Measurements from ENCODE around the gene SPDYC.
A peak's percentile ranks its signal among the peaks of the same experiment; 100 is the strongest.

SPDYC gene, protein sequence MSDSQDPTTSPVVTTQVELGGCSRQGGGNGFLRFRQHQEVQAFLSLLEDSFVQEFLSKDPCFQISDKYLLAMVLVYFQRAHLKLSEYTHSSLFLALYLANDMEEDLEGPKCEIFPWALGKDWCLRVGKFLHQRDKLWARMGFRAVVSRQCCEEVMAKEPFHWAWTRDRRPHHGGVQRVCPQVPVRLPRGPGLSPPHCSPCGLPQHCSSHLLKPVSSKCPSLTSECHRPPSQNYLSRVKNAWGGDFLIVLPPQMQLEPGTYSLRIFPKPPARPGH

DNA sequence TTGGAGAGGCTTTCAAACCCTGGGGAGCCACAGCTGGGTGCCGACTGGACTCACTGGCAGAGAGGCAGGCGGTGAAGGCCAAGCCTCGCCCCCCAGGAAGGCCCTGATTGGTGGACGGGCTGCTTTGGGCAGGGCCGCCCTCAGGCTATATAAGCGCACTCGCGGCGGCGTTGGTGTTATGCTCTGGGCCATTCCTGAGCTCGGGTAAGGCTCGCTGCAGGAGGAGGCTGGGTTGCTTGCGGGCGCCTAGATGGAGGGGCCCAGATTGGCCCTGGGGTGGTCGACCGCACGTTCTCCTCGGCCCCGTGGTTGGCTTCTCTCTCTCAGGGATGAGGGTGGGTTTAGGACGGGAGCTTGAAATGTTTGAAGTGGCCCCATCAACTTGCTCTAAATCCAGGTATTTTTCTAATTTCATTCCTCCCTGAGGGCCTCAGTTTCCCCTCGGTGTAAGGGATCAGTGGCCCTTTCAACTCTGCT lies at the start of gene SPDYC:
TSS of gene SPDYC (plus strand) at position 176 of the 477 bp plus-strand sequence. CDS start 1,125 bp downstream, outside the sequence.
- no peak for DNase-seq

DNA sequence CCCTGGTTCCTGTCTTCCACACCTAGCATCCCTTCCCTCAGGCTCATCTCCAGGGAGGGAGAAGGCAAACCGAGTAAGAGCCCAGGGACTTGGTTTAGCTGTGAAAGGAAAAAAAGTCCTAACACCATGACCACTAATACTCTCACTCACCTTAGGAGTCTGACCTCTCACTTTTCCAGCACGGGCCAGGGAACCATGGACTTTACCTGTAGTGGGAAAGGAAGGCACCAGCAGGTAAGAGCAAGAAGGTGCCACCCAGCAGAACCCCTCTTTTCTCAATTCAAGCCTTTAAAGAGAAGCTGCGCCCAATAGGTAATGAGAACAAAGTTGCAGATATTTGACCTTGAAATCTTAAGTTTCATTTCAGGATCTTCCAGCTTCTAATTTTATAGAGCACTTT lies 49.2 kb upstream of the SPDYC start:
- no peak for DNase-seq

DNA sequence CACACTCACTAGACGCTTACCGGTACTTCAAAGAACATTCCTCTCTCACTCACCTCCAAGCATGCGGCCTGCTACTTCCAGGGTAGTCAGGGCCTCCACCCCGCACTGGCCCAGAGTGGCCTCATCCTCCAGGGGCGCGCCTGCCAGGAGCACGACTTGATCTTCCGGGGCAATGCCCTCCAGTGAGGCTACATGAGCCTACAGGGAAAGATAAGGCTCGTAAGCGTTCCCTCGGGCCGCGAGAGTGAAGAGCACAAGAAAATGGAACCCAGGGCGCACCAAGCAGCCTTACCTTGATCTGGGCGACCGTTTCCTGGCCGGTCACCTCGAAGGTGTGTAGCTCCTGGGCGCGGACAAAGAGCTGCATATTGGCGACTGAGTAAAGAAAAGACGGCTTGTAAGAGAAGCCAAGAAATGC lies 48.6 kb upstream of the SPDYC start:
- no peak for DNase-seq

DNA sequence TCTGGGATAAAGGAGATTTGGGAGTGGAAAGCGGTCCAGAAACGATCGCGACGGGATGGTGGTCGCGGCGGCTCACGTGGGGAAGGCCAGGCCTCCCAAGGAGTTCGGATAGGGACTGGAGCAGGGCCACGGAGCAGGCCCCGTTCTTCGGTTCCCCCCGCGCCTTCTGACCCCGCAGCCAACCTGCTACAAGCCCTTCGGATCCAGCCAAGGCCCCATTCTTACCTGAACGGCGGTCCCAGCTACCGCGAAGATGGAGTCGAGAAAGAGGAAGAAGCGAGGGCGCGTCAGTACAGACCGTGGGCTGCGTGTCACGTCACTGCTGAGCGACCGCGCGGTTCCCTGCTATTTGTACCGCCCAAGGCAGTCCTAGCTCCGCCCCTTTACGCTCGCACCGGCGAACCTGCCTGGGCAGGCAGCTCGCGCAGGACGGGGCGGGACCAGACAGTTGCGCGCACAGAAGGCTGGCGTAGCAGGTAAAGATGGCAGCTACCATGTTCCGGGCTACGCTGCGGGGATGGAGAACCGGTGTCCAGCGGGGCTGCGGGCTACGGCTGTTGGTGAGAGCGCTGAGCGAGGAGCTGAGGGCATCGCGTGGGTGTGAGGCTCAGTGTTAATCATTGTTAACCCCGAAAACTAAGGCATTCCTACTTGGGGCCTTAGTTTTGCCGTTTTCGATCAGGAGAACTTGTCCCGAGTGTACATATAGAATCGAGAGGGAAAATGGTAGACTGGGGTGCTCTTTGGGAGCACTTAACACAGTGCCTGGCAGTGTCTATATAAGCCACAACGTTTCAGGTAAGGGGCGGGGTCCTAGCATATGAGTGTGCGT lies 48.0 kb upstream of the SPDYC start, which contains the start of the genes FAU and MRPL49:
TSS of gene FAU (minus strand) at position 270 of the 832 bp plus-strand sequence. CDS start 321 bp downstream, outside the sequence.
TSS of gene MRPL49 (plus strand) at position 457 of the 832 bp plus-strand sequence. CDS start at position 483, 26 bp downstream.
- DNase-seq: peak; percentile 83

DNA sequence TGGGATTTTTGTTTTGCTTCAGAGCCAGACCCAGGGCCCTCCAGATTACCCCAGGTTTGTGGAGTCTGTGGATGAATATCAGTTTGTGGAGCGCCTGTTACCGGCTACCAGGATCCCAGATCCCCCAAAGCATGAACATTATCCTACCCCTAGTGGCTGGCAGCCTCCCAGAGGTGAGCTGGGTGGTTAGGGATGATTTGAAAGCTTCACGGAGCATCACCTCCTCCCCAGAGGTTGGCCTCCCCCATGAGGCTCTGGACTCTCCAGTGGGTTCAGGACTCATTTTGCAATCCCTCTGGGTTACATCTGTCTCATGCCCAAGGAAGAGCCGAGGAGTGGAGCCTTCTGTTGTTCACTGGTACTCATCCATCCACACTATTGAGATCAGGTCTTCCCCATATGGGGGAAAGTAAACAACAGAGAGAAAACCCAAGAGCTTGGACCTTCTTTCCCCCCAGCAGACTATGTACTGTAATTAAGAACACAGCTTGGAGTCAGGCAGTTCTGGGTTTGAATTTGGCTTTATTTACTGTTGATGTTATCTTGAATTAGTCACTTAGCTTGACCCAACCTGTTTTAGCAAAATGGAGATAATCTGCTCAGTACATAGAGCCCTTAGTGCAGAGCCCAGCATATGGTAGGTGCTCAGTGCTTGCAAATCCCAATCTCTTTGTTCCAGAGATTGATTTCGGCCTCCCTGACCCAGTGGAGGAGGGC lies 45.4 kb upstream of the SPDYC start:
- DNase-seq: no peak

DNA sequence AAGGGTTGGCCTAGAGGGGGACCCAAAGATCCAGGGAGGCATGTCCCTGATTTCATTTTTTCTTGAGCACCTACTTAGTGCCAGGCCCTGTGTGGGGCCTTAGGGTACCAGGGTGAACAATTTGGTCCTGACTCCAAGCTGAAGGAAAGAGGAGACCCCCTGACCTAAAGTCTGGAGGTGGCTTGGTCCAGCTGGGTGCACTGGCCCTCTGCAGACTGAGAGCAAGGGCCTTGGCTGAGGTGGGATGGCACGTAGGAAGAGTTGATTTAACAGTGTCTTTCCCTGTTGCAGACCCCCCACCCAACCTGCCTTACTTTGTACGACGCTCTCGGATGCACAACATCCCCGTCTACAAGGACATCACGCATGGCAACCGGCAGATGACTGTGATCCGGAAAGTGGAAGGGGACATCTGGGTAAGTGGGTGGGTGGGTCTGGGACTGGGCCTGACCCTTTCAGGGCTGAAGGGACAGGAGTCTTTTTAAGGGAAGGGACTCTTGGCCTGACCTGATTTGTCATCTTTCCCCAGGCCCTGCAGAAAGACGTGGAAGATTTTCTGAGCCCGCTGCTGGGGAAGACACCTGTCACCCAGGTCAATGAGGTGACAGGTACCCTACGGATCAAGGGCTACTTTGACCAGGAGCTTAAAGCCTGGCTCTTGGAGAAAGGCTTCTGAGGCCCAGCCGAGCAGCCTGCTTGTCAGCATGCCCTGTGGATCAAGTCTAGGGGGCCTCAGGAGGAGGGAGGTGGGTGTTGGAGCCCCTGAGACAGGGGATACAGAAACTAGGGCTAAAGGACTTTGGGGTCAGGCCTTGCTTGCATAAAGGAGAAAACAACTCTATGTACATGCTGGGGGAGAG lies 44.6 kb upstream of the SPDYC start:
- no peak for DNase-seq

DNA sequence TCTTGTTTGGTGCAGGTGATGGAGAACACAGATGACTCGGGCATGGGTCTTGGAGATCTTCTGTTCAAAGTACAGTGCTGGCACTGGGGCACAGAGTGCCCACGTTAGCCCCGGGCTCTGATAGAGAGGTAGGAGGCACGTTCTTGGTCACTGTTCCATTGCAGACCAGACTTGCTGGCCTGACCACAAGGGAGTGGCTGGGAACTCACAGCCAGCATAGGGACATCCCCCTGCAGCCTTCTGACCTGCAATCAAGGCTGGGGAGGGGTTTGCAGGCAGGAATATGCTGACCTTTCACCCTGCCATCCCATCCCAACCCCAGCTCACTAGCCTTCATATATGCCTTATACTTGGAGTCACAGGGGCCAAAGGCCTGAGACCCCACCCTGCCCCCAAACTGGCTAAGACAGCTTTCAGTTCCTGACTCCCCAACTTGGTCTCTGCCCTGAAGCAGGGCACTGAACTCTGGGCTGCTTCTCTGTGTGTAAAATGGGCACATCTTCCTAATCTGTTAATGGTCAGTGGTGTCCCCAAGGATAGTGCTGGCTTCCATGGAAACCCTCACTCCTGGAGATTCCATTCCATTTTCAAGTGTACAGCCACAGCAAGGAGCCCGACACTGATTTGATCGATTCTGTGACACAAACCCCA lies 43.3 kb upstream of the SPDYC start:
- DNase-seq: no peak

DNA sequence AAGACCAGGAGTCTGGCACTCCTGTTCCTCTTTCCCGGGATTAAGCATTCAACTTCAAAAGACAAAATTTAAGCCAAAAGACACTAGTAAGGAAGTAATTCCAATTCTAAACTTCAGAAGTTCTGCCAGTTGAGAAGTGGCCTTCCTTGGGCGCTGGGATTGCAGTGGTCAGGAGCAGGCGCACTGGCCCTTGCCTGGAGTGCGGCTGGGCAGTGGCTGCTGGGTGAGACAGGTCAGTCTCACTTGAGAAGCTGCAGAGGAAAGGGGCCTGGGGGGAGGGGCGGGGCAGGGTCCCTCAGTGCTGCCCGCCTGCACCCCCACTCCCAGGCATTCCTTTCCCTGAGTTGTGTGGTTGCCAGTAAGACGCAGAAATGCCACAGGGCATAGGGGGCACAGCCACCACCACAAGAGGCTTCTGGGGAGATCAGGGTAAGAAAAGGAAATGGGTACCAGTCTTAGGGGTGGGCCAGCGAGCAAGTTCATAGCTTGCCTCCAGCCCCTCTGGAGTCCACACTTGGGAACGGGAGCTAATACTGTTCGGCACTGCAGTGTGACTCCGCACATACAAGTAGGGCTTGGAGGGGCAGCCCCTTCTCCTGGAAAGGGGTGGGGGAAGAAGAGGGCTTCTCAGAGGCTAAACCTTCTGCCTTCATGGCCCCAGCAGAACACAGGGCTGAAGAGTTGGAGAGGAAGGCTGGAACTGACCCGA lies 42.4 kb upstream of the SPDYC start:
- DNase-seq: no peak

DNA sequence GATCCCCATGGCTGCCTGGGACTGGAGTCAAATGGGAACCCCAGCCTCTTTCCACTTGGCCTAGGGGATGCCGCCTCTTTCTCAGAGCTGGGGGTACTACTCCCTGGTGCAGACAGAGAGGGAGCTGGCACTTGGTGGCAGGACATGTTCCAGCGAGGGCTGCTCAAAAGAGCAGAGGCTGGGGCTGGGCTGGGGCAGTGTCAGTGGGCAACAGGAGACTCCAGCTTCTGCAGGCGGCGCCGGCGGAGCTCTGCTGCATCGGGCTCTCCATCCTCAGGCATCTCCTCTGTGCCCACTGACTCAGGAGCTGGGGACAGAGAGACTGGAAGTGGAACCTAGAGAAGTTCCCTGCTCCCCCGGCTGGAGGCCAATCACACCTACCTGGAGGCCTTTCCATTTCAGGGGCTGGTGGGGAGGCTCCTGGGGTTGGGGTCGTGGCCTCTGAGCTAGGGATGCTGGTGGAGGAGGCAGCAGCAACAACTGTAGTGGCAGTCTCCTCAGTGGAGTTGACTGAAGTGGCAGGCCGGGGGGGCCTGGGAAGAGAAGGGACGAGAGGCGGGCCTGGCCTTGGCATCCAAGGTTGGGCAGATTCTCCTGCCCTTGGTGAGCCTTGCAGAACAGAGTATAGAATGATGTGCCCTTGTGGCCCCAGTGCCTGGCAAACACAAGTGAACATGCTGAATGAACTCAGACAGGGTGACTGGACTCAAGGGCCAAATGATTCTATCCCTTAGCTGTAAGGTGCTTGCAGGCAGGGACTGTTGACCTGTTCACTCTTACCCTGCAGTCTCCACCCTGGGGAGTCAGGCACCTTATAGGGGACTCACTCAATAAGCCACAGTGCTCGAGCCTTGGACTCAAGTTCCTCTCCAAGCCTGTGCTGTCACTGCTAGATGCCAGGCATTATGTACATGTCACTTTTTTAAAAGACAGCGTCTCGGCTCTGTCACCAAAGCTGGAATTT lies 41.6 kb upstream of the SPDYC start:
- no peak for DNase-seq

DNA sequence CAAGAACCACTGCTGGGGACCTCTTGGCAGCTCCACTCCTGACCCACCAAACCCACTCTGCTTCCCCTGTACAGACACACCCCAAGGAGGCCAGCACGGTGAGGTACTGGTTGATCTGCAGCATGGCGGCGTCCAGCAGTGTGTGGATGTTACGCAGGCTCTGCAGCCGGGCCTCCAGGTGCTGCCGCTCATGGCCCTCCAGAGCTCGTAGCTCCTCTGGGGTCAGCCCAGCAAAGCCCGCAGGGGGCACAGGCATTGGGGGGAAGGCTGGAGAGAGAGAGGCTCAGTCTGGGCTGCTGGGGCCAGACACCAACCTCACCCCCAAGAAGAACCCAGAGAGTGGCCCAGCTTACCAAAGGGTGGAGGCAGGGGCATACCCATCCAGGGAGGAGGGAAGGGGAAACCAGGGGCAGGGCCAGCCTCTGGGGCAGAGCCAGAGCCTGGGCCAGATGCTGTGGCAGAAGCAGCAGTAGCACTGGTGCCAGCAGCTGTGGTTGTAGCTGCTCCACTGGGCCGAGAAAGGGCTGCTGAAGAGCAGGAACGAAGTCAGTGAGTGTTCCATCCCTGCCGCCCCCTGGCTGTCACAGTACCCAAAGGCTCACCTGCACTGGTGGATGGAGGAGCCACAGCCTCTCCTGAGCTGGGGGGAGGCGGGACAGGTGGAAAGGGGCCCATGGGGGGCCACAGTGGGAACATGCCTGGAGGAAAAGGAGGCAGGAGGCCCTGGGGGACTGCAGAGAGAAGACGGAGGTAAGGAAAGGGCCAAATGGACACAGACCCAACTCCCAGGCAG lies 40.2 kb upstream of the SPDYC start:
- no peak for DNase-seq

DNA sequence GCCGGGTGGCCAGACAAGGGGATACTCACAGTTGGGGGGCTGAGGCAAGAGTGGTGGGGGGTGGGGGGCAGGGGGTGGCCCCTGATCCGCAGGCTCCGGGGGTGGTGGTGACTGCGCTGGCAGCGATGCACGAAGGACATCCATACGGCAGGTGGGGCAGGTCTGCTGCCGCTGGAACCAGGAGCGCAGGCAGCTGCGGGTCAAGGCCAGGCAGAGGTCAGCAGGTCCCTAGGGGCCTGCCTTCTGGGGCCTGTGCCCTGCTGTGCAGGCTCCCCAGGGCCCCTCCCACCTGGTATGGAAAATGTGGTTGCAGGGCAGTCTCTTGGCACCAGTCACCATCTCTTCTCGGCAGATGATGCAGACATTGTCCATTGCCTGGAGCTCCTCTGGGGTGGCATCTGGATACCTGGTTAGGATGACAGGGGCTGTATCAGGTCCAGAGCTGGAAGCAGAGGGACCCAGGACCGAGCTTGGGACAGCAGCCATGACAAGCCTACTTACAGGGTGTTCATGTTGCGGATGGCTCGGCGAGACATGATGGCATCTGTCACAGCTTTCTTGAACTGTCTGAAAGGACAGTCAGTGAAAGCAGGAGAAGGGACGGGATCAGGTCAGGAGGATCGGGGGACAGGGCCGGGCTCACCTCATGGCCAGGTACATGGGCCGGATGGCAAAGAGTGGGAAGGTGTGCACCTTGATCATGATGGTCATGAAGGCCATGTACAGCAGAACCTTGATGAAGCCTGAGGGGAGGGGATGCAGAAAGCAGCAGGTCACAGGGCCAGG lies 39.2 kb upstream of the SPDYC start:
- no peak for DNase-seq

DNA sequence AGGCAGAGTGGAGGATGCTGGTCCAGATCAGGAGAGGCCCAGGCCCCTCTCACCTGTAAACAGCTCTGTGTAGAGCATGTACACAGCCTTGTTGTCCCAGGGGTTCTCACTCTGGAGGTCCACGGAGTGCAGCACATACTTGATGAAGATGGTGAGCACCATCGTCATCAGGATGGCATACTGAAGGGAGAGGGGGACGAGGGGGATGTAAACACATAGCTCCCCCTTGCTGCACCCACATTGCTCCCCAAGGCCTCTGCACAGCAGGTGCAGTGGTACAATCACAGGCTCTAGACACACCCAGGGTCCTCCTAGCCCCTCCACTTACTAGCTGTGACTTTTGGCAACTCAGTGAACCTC lies 38.6 kb upstream of the SPDYC start:
- no peak for DNase-seq

DNA sequence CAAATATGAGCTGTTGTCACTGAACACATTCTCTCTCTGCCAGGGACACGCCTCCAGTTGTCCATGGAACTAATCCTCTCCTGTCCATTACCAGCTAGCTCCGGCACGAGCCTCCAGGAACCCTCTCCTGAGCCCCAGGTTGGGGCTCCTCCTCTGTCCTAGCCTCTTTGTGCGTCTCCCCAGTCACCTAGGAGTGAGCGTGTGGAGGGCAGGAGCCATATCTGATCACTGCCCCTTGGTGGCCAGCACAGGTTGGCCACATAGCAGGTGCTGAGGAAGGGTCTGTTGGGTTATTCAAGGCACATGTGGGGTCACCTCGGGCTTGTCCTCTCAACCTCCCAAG lies 38.2 kb upstream of the SPDYC start:
- no peak for DNase-seq

DNA sequence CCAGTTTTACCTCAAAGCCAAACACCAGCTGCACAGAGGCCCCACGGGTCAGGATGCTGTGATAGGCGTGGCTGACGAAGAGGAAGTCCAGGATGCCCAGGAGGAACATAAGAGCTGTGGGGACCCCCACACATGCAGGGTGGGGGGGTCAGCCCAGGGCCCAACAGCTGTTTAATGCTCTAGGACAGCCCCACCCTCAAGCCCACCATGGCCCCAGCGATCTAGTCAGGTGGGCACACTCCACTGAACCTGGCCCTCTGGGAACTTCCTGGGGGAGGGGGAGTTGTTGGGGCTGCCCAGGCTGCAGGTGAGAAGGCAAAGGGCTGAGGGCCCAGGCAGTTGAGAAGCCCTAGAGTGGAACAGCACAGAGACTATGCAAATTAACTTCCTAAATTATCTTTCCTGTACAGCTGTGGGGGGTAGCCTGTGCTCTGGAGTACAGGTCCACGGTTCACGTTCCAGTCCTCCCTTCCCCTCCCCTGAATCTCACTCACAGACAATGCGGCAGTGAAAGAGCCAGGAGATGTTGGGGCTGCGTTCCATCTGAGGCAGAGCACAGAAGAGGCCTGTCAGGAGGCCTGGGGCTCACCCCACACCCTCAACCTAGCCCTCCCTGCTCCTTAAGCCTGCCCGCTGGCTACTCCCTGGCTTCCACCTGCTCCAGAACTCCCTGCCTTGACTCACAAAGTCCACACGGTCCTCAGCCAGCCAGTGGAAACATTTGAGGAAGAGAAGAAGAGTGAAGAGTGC lies 37.6 kb upstream of the SPDYC start:
- DNase-seq: no peak

DNA sequence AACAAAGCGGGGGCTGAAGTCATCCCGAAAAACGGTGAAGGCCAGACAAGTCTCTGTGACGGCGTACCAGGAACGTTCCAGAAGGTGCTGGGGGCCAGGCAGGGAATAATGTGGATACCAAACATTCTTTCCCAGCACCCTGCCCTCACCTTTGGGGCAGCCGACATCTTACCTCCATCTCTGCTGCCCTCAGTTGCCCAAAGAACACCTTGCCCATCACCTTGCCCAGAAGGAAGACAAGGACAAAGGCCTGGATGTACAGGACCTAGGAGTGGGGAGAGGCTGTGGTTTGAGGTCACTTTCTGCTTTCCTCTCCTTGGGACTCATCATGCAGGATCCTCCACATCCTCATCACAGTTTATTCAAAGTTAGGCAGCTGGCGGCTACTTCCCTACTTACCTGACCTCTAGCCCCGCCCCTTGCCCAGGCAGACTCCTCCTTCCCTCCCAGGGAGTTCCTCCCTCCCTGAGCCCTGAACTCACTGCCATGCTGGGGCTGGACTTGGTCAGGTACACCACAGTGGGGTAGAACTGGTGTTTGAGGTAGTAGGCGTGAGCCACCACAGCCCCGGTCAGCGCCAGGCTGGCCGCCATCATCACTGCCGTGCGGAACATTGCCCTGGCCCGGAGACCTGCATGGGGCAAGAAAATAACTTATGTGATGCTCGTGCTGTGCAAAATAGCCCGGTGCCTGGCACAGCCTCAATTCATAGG lies 36.9 kb upstream of the SPDYC start:
- DNase-seq: no peak

DNA sequence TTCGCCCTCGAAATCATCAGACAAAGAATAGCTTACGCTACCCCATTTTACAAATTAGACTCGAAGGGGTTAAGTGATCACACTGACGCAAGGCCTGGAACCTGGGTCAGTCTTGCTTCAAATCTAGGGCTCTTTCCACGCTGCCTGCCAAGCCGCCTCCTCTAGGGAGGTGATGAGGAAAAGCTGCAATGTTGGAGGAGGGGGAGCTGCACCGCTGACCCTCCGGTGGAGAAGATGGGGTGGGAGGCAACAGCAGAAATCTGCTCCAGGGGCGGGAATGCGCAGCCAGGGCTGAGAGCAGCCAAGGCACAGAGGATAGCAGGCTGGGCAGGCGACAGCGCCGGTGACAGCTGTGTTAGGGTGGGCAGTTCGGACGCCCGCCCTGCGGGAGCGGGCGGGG lies 36.3 kb upstream of the SPDYC start:
- DNase-seq: no peak

Measured in NCI-H187 treated with DMSO at 0.1 percent for 48 hours (cell line).